A549 (cell line): ENCODE measurements around the gene AAMP.

ENCODE experiments used
- CEBPB ChIP-seq, 2 experiments: fragments of >200 bp in 1 of 2; sonication (Bioruptor Twin) in 1 of 2; formaldehyde crosslinking in 1 of 2; IDR thresholded peaks; 2 replicates each; pipeline ENCODE4 v1.6.1; 2012 to 2016
- HDAC2 ChIP-seq: fragments of 200-600 bp; sonication (generic); IDR thresholded peaks from 2 replicates; pipeline ENCODE4 v1.6.1; 2016
- HOXA7 ChIP-seq: fragments of 250-450 bp; sonication (Bioruptor Pico); IDR thresholded peaks from 2 replicates; pipeline ENCODE4 v1.5.0; 2020; ENCODE audit warnings: mild to moderate bottlenecking, moderate library complexity
- POLR2A ChIP-seq: IDR thresholded peaks from 2 replicates; pipeline ENCODE4 v1.6.1; 2012; ENCODE audit warnings: mild to moderate bottlenecking, low read length
- RAD21 ChIP-seq, 2 experiments: fragments of >200 bp in 1 of 2; sonication (Bioruptor Twin) in 1 of 2; formaldehyde crosslinking in 1 of 2; IDR thresholded peaks in 1 of 2; conservative IDR thresholded peaks in 1 of 2; 2 replicates in 1 of 2; 3 replicates in 1 of 2; pipeline ENCODE4 v1.6.1; 2012 to 2018; ENCODE audit warnings: inconsistent platforms in 1 of 2
- RNF2 ChIP-seq: fragments of 200-600 bp; sonication (generic); IDR thresholded peaks from 2 replicates; pipeline ENCODE4 v1.6.1; 2016; ENCODE audit warnings: low read depth, mild to moderate bottlenecking, antibody characterized with exemption, moderate library complexity, borderline replicate concordance
- SMC3 ChIP-seq: fragments of >200 bp; sonication (Bioruptor Twin); formaldehyde crosslinking; IDR thresholded peaks from 3 replicates; pipeline ENCODE4 v1.6.1; 2018; ENCODE audit warnings: inconsistent platforms
- TF ChIP-seq, protein P1 (sequence below): fragments of >200 bp; sonication (Bioruptor Twin); formaldehyde crosslinking; IDR thresholded peaks from 3 replicates; pipeline ENCODE4 v1.5.1; 2016
- TF ChIP-seq, protein P2 (sequence below): fragments of 450-650 bp; IDR thresholded peaks from 2 replicates; pipeline ENCODE4 v1.6.1; 2014; ENCODE audit warnings: antibody characterized with exemption
- TF ChIP-seq, protein P3 (sequence below): IDR thresholded peaks from 2 replicates; pipeline ENCODE4 v1.6.1; 2012; ENCODE audit warnings: low read depth, borderline replicate concordance
- TF ChIP-seq, protein P4 (sequence below): IDR thresholded peaks from 2 replicates; pipeline ENCODE4 v1.6.1; 2012
- TF ChIP-seq, protein P5 (sequence below): fragments of 200-600 bp; sonication (generic); IDR thresholded peaks from 2 replicates; pipeline ENCODE4 v1.6.1; 2016; ENCODE audit warnings: antibody characterized with exemption, mild to moderate bottlenecking, moderate library complexity

DNA sequence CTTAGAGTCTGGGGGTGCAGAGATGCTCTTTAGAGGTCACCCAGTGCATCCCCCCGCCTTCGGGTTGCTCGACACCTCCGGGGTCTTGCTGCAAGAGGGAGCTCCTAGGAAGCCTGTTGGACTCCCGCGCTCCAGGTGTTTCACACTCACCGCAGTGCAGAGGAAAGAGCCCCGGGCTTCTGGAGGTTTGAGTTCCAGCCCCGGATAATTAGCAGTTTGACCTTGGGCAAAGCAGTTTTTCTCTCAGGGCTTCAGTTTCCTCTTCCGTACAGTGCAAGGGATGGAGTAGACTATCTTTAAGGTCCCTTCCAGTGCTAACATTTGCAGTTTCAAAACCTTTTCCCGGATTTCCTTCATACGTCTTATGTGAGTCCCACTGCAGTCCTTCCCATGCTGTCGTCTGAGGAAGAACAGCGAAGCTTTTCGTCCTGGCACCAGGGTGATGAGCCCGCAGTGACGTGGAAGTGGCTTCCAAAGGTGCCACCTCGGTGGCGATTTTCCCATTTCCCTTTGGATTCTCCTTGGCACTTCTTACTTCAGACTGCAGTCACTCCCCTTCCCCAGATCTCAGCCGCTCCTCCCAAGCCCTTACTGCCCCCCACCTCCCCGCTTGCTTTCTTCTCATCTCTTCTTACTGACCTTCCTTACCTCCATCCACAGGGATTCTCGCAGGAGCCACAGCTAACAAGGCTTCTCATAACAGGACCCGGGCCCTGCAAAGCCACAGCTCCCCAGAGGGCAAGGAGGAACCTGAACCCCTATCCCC is 967 bp upstream of the AAMP start:
- TF ChIP-seq HDAC2, result no peak
- TF ChIP-seq RNF2, result no peak
- TF ChIP-seq, protein P1, sequence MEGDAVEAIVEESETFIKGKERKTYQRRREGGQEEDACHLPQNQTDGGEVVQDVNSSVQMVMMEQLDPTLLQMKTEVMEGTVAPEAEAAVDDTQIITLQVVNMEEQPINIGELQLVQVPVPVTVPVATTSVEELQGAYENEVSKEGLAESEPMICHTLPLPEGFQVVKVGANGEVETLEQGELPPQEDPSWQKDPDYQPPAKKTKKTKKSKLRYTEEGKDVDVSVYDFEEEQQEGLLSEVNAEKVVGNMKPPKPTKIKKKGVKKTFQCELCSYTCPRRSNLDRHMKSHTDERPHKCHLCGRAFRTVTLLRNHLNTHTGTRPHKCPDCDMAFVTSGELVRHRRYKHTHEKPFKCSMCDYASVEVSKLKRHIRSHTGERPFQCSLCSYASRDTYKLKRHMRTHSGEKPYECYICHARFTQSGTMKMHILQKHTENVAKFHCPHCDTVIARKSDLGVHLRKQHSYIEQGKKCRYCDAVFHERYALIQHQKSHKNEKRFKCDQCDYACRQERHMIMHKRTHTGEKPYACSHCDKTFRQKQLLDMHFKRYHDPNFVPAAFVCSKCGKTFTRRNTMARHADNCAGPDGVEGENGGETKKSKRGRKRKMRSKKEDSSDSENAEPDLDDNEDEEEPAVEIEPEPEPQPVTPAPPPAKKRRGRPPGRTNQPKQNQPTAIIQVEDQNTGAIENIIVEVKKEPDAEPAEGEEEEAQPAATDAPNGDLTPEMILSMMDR, result no peak
- no peak for TF ChIP-seq POLR2A
- TF ChIP-seq CEBPB (IDR thresholded peaks at IDR 0.05), result no peak
- TF ChIP-seq, protein P2, sequence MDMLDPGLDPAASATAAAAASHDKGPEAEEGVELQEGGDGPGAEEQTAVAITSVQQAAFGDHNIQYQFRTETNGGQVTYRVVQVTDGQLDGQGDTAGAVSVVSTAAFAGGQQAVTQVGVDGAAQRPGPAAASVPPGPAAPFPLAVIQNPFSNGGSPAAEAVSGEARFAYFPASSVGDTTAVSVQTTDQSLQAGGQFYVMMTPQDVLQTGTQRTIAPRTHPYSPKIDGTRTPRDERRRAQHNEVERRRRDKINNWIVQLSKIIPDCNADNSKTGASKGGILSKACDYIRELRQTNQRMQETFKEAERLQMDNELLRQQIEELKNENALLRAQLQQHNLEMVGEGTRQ, result no peak
- TF ChIP-seq, protein P3, sequence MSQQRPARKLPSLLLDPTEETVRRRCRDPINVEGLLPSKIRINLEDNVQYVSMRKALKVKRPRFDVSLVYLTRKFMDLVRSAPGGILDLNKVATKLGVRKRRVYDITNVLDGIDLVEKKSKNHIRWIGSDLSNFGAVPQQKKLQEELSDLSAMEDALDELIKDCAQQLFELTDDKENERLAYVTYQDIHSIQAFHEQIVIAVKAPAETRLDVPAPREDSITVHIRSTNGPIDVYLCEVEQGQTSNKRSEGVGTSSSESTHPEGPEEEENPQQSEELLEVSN, result no peak
- TF ChIP-seq, protein P4, sequence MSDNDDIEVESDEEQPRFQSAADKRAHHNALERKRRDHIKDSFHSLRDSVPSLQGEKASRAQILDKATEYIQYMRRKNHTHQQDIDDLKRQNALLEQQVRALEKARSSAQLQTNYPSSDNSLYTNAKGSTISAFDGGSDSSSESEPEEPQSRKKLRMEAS, result no peak
- TF ChIP-seq, protein P5, sequence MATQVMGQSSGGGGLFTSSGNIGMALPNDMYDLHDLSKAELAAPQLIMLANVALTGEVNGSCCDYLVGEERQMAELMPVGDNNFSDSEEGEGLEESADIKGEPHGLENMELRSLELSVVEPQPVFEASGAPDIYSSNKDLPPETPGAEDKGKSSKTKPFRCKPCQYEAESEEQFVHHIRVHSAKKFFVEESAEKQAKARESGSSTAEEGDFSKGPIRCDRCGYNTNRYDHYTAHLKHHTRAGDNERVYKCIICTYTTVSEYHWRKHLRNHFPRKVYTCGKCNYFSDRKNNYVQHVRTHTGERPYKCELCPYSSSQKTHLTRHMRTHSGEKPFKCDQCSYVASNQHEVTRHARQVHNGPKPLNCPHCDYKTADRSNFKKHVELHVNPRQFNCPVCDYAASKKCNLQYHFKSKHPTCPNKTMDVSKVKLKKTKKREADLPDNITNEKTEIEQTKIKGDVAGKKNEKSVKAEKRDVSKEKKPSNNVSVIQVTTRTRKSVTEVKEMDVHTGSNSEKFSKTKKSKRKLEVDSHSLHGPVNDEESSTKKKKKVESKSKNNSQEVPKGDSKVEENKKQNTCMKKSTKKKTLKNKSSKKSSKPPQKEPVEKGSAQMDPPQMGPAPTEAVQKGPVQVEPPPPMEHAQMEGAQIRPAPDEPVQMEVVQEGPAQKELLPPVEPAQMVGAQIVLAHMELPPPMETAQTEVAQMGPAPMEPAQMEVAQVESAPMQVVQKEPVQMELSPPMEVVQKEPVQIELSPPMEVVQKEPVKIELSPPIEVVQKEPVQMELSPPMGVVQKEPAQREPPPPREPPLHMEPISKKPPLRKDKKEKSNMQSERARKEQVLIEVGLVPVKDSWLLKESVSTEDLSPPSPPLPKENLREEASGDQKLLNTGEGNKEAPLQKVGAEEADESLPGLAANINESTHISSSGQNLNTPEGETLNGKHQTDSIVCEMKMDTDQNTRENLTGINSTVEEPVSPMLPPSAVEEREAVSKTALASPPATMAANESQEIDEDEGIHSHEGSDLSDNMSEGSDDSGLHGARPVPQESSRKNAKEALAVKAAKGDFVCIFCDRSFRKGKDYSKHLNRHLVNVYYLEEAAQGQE, result no peak
- no peak for TF ChIP-seq RAD21 (conservative IDR thresholded peaks at IDR 0.05 in 1 of 2, IDR thresholded peaks at IDR 0.05 in 1 of 2)
- no peak for TF ChIP-seq HOXA7 (CRISPR knock-in tag)
- no peak for TF ChIP-seq SMC3
